HCT116 (cell line): ENCODE data around the gene BARD1. TPM values are rescaled to one million over a fixed set of nuclear protein-coding genes. Genes with fewer than 3 reads are reported as not detected.

ENCODE experiments used
- ATAC-seq: fragments of 200-7000 bp; cut with Tn5 transposase; 2 replicates; pipeline ENCODE4 v1.9.1; 2020; ENCODE audit warnings: mild to moderate bottlenecking, moderate library complexity
- BruUV-seq: library from RNA; stranded (reverse); fragments of 400-500 nt; replicated peaks from 2 replicates; lab custom pipeline; 2021; lab: Mats Ljungman, UMichigan
- CTCF ChIA-PET: fragments of 300-600 bp; sonication (Branson Sonifier 250); formaldehyde crosslinking; loops from one replicate; lab custom pipeline; 2021; ENCODE audit warnings: antibody characterized with exemption; lab: Charles Lee
- POLR2A ChIA-PET: fragments of 300-600, 350-600 bp; sonication (Branson Sonifier 250); formaldehyde crosslinking; loops from one replicate; lab custom pipeline; 2021; ENCODE audit warnings: antibody characterized with exemption; lab: Charles Lee
- RAD21 ChIA-PET, 2 experiments: fragments of 300-600 bp; sonication (Branson Sonifier 250); formaldehyde crosslinking; loops; one replicate each; lab custom pipeline; 2023; ENCODE audit warnings: low total read pairs in 2 of 2; ENCODE audit not compliant: uncharacterized antibody in 2 of 2, unreplicated experiment in 2 of 2, low non-redundant PET in 1 of 2; lab: Charles Lee
- DNase-seq: peaks from one replicate; pipeline ENCODE4 v3.0.0-alpha.2; 2010; ENCODE audit warnings: low read depth, low spot score
- H2AFZ ChIP-seq: fragments of 200-600 bp; shearing (Covaris generic), sonication (generic); 2 replicates; pipeline ENCODE4 v1.6.1; 2017; ENCODE audit warnings: low read depth, mixed run types, mixed read lengths, antibody characterized with exemption, low read length; ENCODE audit not compliant: poor library complexity, severe bottlenecking
- H3K27ac ChIP-seq: 2 replicates; pipeline ENCODE4 v1.5.1; 2012; ENCODE audit warnings: low read depth, low read length
- H3K27me3 ChIP-seq: fragments of 200-600 bp; sonication (generic); 2 replicates; pipeline ENCODE4 v1.6.1; 2016; ENCODE audit warnings: mixed run types, low read length, mixed read lengths; ENCODE audit not compliant: insufficient read depth
- H3K36me3 ChIP-seq, 2 experiments: fragments of 200-500 bp in 1 of 2; fragments of 200-600 bp in 1 of 2; sonication (Bioruptor generic) in 1 of 2; sonication (generic) in 1 of 2; 2 replicates each; pipeline versions ENCODE4 v1.5.1 to v1.6.1; 2014 to 2016; ENCODE audit warnings: low read length in 2 of 2, inconsistent platforms in 1 of 2, mixed read lengths in 1 of 2, mixed run types in 1 of 2; ENCODE audit not compliant: insufficient read depth in 2 of 2, control insufficient read depth in 1 of 2
- H3K4me1 ChIP-seq, 2 experiments: fragments of 200-600 bp in 1 of 2; sonication (generic) in 1 of 2; 2 replicates each; pipeline versions ENCODE4 v1.5.1 to v1.6.1; 2012 to 2017; ENCODE audit warnings: low read length in 2 of 2, inconsistent platforms in 1 of 2, mild to moderate bottlenecking in 1 of 2, mixed read lengths in 1 of 2, mixed run types in 1 of 2, moderate library complexity in 1 of 2; ENCODE audit not compliant: insufficient read depth in 2 of 2, control insufficient read depth in 1 of 2
- H3K4me2 ChIP-seq: fragments of 200-600 bp; sonication (generic); 2 replicates; pipeline ENCODE4 v1.6.1; 2017; ENCODE audit warnings: mixed run types, low read length, mixed read lengths
- H3K4me3 ChIP-seq, 2 experiments: fragments of 200-600 bp in 1 of 2; sonication (generic) in 1 of 2; replicated peaks in 1 of 2; 2 replicates each; pipeline ENCODE4 v1.5.1; 2011 to 2016; ENCODE audit warnings: low read length in 2 of 2, control low read depth in 1 of 2, low read depth in 1 of 2, mild to moderate bottlenecking in 1 of 2, mixed read lengths in 1 of 2, mixed run types in 1 of 2
- H3K79me2 ChIP-seq: fragments of 200-600 bp; sonication (generic); 2 replicates; pipeline ENCODE4 v1.6.1; 2017; ENCODE audit warnings: mild to moderate bottlenecking, mixed run types, low read length, moderate library complexity, mixed read lengths; ENCODE audit not compliant: insufficient read depth
- H3K9ac ChIP-seq: fragments of 200-600 bp; sonication (generic); 2 replicates; pipeline ENCODE4 v1.6.1; 2016; ENCODE audit warnings: low read length, mixed read lengths
- H3K9me2 ChIP-seq: fragments of 200-600 bp; sonication (generic), shearing (Covaris generic); 2 replicates; pipeline ENCODE4 v1.6.1; 2017; ENCODE audit warnings: mixed run types, mild to moderate bottlenecking, moderate library complexity; ENCODE audit not compliant: insufficient read depth
- H3K9me3 ChIP-seq, 2 experiments: fragments of 200-500 bp in 1 of 2; fragments of 200-600 bp in 1 of 2; sonication (Bioruptor generic) in 1 of 2; sonication (generic) in 1 of 2; 2 replicates each; pipeline ENCODE4 v1.6.1; 2014 to 2017; ENCODE audit warnings: low read length in 2 of 2, mixed read lengths in 2 of 2, inconsistent platforms in 1 of 2, low read depth in 1 of 2, mild to moderate bottlenecking in 1 of 2, mixed run types in 1 of 2, moderate library complexity in 1 of 2; ENCODE audit not compliant: control insufficient read depth in 1 of 2, insufficient read depth in 1 of 2
- H4K20me1 ChIP-seq: fragments of 200-600 bp; sonication (generic), shearing (Covaris generic); 2 replicates; pipeline ENCODE4 v1.6.1; 2017; ENCODE audit warnings: mixed run types, mild to moderate bottlenecking, moderate library complexity; ENCODE audit not compliant: insufficient read depth
- CBX3 ChIP-seq: IDR thresholded peaks from 2 replicates; pipeline ENCODE4 v1.6.1; 2012; ENCODE audit warnings: low read depth
- CEBPB ChIP-seq: IDR thresholded peaks from 2 replicates; pipeline ENCODE4 v1.6.1; 2012; ENCODE audit warnings: low read depth
- FOSL1 ChIP-seq: IDR thresholded peaks from 2 replicates; pipeline ENCODE4 v1.6.1; 2012; ENCODE audit warnings: low read depth
- JUND ChIP-seq: IDR thresholded peaks from 2 replicates; pipeline ENCODE4 v1.6.1; 2012
- SIN3A ChIP-seq: IDR thresholded peaks from 2 replicates; pipeline ENCODE4 v1.6.1; 2012; ENCODE audit warnings: low read depth
- ZFX ChIP-seq: fragments of 450-650 bp; IDR thresholded peaks from 2 replicates; pipeline ENCODE4 v1.6.1; 2017
- intact Hi-C: fragments of 100-400 bp; cut with micrococcal nuclease; formaldehyde crosslinking; loops from 2 replicates; pipeline ENCODE4 v1.10.0; 2022
- total RNA-seq: library from RNA; stranded (reverse); gene quantifications from one replicate; pipeline ENCODE4 v1.2.1, GENCODE V29; 2021; ENCODE audit not compliant: unreplicated experiment

The BARD1 gene
- total RNA-seq, 1 experiment from 2014 or later = 19.3 TPM

DNA sequence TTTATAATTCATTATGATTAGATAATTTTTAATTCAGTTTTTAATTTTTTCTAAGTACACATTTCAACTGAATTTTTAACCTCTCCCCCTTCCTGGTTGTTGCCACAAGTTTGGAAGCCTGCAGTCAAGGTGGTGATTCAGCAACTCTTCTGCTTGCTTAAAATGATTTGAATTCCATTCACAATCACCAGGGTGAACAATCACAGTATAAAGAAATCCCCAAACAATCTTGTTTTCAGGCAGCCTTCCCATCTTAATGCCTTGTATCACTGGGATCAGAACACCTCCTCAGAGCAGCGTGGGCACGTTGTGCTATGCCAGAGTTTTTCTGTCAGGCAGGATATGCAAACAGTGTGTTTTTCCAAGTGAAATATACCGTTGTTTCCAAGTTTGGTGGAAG lies 46.7 kb upstream of the BARD1 start:
- no peaks in the 10 kb centered on the region for H3K4me1 ChIP-seq
- intact Hi-C loops = no loop called here
- H3K9me3 ChIP-seq = no peaks in the 10 kb centered on the region
- no peaks in the 10 kb centered on the region for H3K36me3 ChIP-seq
- H4K20me1 ChIP-seq = no peaks in the 10 kb centered on the region
- no TSS peak for BruUV-seq
- POLR2A ChIA-PET = no interaction called here
- RAD21 ChIA-PET = no interaction called here
- no peaks in the 10 kb centered on the region for H3K79me2 ChIP-seq
- no peak overlapping the region for H3K4me2 ChIP-seq
- H3K27ac ChIP-seq = no peak overlapping the region
- TF ChIP-seq CBX3 (no peak), JUND (no peak), FOSL1 (no peak)
- H3K4me3 ChIP-seq = no peak overlapping the region
- no peak for DNase-seq
- no peaks in the 10 kb centered on the region for H3K27me3 ChIP-seq
- no peak for ATAC-seq
- H2AFZ ChIP-seq = no peak overlapping the region
- no peaks in the 10 kb centered on the region for H3K9me2 ChIP-seq
- no peak overlapping the region for H3K9ac ChIP-seq
- CTCF ChIA-PET = no interaction called here

- H2AFZ ChIP-seq = no peak overlapping the region
- H3K4me1 ChIP-seq = no peaks in the 10 kb centered on the region
- no peaks in the 10 kb centered on the region for H4K20me1 ChIP-seq
- H3K4me2 ChIP-seq = no peak overlapping the region
- intact Hi-C loops = no loop called here
- TF ChIP-seq SIN3A = no peak
- no peak for TF ChIP-seq ZFX
- TF ChIP-seq JUND = no peak
- no peak for TF ChIP-seq CEBPB
- no peak for TF ChIP-seq CBX3
- DNase-seq = no peak
- ChIA-PET POLR2A (no interaction called here), CTCF (no interaction called here), RAD21 (no interaction called here)
- H3K27ac ChIP-seq = no peak overlapping the region
- H3K79me2 ChIP-seq = no peaks in the 10 kb centered on the region
- H3K36me3 ChIP-seq = no peaks in the 10 kb centered on the region
- no peaks in the 10 kb centered on the region for H3K9me2 ChIP-seq
- H3K4me3 ChIP-seq = no peak overlapping the region
- BruUV-seq = no TSS peak
- no peak overlapping the region for H3K9ac ChIP-seq
- H3K9me3 ChIP-seq = no peaks in the 10 kb centered on the region
- ATAC-seq = no peak
- H3K27me3 ChIP-seq = no peaks in the 10 kb centered on the region
Observed at GRCh38 chr2:214853906-214854305, 44.4 kb upstream of the BARD1 start.
